ENCODE results near the gene LY6G6C.

LY6G6C gene

DNA sequence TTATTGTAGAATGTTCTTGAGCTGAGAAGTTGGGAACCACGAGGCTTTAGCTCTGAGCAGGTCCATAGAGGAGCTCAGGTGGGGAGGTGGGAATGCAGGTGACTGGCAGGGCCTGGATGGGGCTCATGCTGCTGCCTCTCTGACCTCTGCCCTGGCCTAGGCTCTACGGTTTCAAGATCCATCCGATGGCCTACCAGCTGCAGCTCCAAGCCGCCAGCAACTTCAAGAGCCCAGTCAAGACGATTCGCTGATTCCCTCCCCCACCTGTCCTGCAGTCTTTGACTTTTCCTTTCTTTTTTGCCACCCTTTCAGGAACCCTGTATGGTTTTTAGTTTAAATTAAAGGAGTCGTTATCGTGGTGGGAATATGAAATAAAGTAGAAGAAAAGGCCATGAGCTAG, 51.9 kb downstream of the LY6G6C start, which contains the start of gene LY6G5B:
TSS of gene LY6G5B (plus strand) at position 301 of the 400 bp plus-strand sequence. CDS start 975 bp downstream, outside the sequence.
- Mint-ChIP-seq H3K27ac (no peak within 1 kb of the TSS), H3K9me3 (no peaks in the 10 kb centered on the region), H3K4me1 (ENCODE audit: low read depth) (peaks cover 24% of the 10 kb centered on the region), H3K4me3 (no peak within 1 kb of the TSS), H3K36me3 (ENCODE audit: low read depth) (peaks cover 67% of the 10 kb centered on the region), H3K27me3 (ENCODE audit: low read depth) (no peaks in the 10 kb centered on the region)
